Brain microvascular endothelial cell (primary cell): Measurements from ENCODE around the gene ADGRG3.

Source experiments
- DNase-seq: peaks from one replicate; pipeline ENCODE4 v3.0.0-alpha.2; 2020
- H3K27ac ChIP-seq: fragments of 250-450 bp; sonication (Bioruptor Pico); 2 replicates; pipeline ENCODE4 v1.5.1; 2020; ENCODE audit warnings: mild to moderate bottlenecking, moderate library complexity
- H3K27me3 ChIP-seq: fragments of 250-450 bp; sonication (Bioruptor Pico); replicated peaks from 2 replicates; pipeline ENCODE4 v1.5.1; 2020; ENCODE audit warnings: mild to moderate bottlenecking
- H3K36me3 ChIP-seq: fragments of 250-450 bp; sonication (Bioruptor Pico); replicated peaks from 2 replicates; pipeline ENCODE4 v1.5.1; 2020; ENCODE audit warnings: mild to moderate bottlenecking
- H3K4me3 ChIP-seq: 2 replicates; pipeline ENCODE4 v1.5.1; 2011; ENCODE audit warnings: low read depth, mild to moderate bottlenecking, control low read depth, low read length, moderate library complexity
- CTCF ChIP-seq: IDR thresholded peaks from 2 replicates; pipeline ENCODE4 v1.5.1; 2011; ENCODE audit warnings: low read depth, mild to moderate bottlenecking, moderate library complexity, low read length, control low read depth, inconsistent platforms; ENCODE audit errors: missing control alignments
- in situ Hi-C: cut with HindIII; loops from 2 replicates; pipeline ENCODE4 v1.10.0; 2017; ENCODE audit warnings: low sequenced_read_pairs, low pct_ligation_motif_present

ADGRG3 gene

GRCh38 chr16:57696240-57696639 lies 28.1 kb downstream of the ADGRG3 start:
- Histone ChIP-seq H3K36me3 (no peaks in the 10 kb centered on the region), H3K27ac (no peak overlapping the region), H3K4me3 (no peak overlapping the region), H3K27me3 (no peaks in the 10 kb centered on the region)
- in situ Hi-C loops = no loop called here
- no peak for TF ChIP-seq CTCF
- no peak for DNase-seq

GRCh38 chr16:57697896-57698537 lies 29.9 kb downstream of the ADGRG3 start:
- Histone ChIP-seq H3K4me3 (no peak overlapping the region), H3K27me3 (no peaks in the 10 kb centered on the region), H3K27ac (no peak overlapping the region), H3K36me3 (no peaks in the 10 kb centered on the region)
- TF ChIP-seq CTCF = no peak
- DNase-seq = no peak
- in situ Hi-C loops = no loop called here

- TF ChIP-seq CTCF = no peak
- in situ Hi-C loops = no loop called here
- no peak overlapping the region for H3K4me3 ChIP-seq
- H3K27ac ChIP-seq = no peak overlapping the region
- DNase-seq = no peak
- H3K27me3 ChIP-seq = no peaks in the 10 kb centered on the region
- no peaks in the 10 kb centered on the region for H3K36me3 ChIP-seq
These were observed 30.8 kb downstream of the ADGRG3 start for GRCh38 chr16:57698812-57699405.

GRCh38 chr16:57699481-57699880 lies 31.4 kb downstream of the ADGRG3 start:
- no peak for DNase-seq

GRCh38 chr16:57699899-57700298 lies 31.8 kb downstream of the ADGRG3 start:
- Histone ChIP-seq H3K27ac (no peak overlapping the region), H3K36me3 (no peaks in the 10 kb centered on the region), H3K4me3 (no peak overlapping the region), H3K27me3 (no peaks in the 10 kb centered on the region)
- no peak for TF ChIP-seq CTCF
- no peak for DNase-seq
- in situ Hi-C loops = no loop called here

More at GRCh38 chr16:57699481-57699880, 31.4 kb downstream of the ADGRG3 start:
- Histone ChIP-seq H3K36me3 (no peaks in the 10 kb centered on the region), H3K4me3 (no peak overlapping the region), H3K27ac (no peak overlapping the region), H3K27me3 (no peaks in the 10 kb centered on the region)
- TF ChIP-seq CTCF = no peak
- in situ Hi-C loops = no loop called here
